Mammary epithelial cell (primary cell): ENCODE results near the gene FGFRL1.

Experiments used
- EZH2 ChIP-seq: IDR thresholded peaks from 2 replicates; pipeline ENCODE4 v1.6.1; 2012; ENCODE audit warnings: low read length, inconsistent platforms, borderline replicate concordance
- TF ChIP-seq, protein P1 (sequence below), 2 donors: IDR thresholded peaks in 1 of 2; conservative IDR thresholded peaks in 1 of 2; 2 replicates each; pipeline ENCODE4 v1.5.1; 2011 to 2012; ENCODE audit warnings: inconsistent platforms in 2 of 2, low read length in 2 of 2, mild to moderate bottlenecking in 2 of 2, control low read depth in 1 of 2, low read depth in 1 of 2; ENCODE audit not compliant: insufficient read depth in 1 of 2; ENCODE audit errors: extremely low read depth in 1 of 2

DNA sequence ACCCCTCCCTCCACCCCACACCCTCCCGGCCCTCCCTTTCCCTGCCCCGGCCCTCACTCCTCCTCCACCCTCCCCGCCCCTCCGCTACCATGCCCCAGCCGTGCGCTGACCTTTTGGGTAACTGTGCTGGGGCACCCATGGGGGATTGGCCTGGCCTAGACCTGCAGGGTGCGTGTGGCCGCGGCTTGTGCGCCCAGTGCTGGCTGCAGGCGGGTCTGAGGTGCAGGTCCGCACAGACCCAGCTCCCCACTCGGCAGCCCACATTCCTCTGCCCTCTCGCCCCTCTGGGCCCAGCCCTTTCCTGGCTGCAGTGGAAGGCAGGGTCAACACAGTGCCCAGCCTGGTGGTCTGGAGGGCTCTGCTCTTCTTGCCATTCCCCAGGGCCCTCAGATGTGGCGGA is 24.7 kb downstream of the FGFRL1 start:
- TF ChIP-seq, protein P1, sequence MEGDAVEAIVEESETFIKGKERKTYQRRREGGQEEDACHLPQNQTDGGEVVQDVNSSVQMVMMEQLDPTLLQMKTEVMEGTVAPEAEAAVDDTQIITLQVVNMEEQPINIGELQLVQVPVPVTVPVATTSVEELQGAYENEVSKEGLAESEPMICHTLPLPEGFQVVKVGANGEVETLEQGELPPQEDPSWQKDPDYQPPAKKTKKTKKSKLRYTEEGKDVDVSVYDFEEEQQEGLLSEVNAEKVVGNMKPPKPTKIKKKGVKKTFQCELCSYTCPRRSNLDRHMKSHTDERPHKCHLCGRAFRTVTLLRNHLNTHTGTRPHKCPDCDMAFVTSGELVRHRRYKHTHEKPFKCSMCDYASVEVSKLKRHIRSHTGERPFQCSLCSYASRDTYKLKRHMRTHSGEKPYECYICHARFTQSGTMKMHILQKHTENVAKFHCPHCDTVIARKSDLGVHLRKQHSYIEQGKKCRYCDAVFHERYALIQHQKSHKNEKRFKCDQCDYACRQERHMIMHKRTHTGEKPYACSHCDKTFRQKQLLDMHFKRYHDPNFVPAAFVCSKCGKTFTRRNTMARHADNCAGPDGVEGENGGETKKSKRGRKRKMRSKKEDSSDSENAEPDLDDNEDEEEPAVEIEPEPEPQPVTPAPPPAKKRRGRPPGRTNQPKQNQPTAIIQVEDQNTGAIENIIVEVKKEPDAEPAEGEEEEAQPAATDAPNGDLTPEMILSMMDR (conservative IDR thresholded peaks at IDR 0.05 in 1 of 2, IDR thresholded peaks at IDR 0.05 in 1 of 2; ENCODE audit: extremely low read depth in 1 of 2, insufficient read depth in 1 of 2, low read depth in 1 of 2, low read length in 2 of 2), result no peak
- TF ChIP-seq EZH2, result no peak
